Uterus (tissue), 2 donors: ENCODE data around the gene AEBP2.

Source experiments
- CTCF ChIP-seq, 4 experiments: fragments of 200-600 bp in 2 of 4; fragments of 450-650 bp in 2 of 4; sonication (generic) in 2 of 4; IDR thresholded peaks; one replicate each; pipeline ENCODE4 v1.5.1; 2016 to 2019; ENCODE audit warnings: antibody characterized with exemption in 4 of 4, mild to moderate bottlenecking in 2 of 4, moderate library complexity in 1 of 4
- POLR2A ChIP-seq, 2 donors: fragments of 450-650 bp; IDR thresholded peaks; one replicate each; pipeline ENCODE4 v1.6.1; 2016; ENCODE audit warnings: antibody characterized with exemption in 2 of 2, mild to moderate bottlenecking in 1 of 2, moderate library complexity in 1 of 2

GRCh38 chr12:19411234-19412204, 27.8 kb upstream of the AEBP2 start:
- no peak for TF ChIP-seq CTCF (IDR thresholded peaks at IDR 0.05)
- TF ChIP-seq POLR2A (IDR thresholded peaks at IDR 0.05) = no peak
